Endothelial cell of umbilical vein (primary cell): ENCODE results near the gene MANF. TPM values are rescaled to one million over a fixed set of nuclear protein-coding genes. Genes with fewer than 3 reads are reported as not detected.

ENCODE experiments used
- BruUV-seq: library from RNA; stranded (reverse); fragments of 400-500 nt; replicated peaks from 2 replicates; lab custom pipeline; 2021; lab: Mats Ljungman, UMichigan
- CTCF ChIA-PET: fragments of 300-600, 350-600 bp; sonication (Branson Sonifier 250); formaldehyde crosslinking; loops from one replicate; lab custom pipeline; 2021; ENCODE audit warnings: antibody characterized with exemption, inconsistent platforms; lab: Charles Lee
- POLR2A ChIA-PET: fragments of 300-600, 350-600 bp; sonication (Branson Sonifier 250); formaldehyde crosslinking; loops from one replicate; lab custom pipeline; 2021; ENCODE audit warnings: antibody characterized with exemption, inconsistent platforms; lab: Charles Lee
- DNase-seq: peaks from one replicate; pipeline ENCODE4 v3.0.0-alpha.2; 2011; ENCODE audit warnings: low read depth, low spot score
- FAIRE-seq: peaks from 2 replicates; lab custom pipeline; 2011; peaks lifted over from hg19 to GRCh38; lab: Jason Lieb, UNC
- H2AFZ ChIP-seq: 2 replicates; pipeline ENCODE4 v1.6.0; 2012; ENCODE audit warnings: low read depth, low read length, control low read depth, inconsistent platforms
- H3K27ac ChIP-seq: 2 replicates; pipeline ENCODE4 v1.5.1; 2011; ENCODE audit warnings: low read depth, mild to moderate bottlenecking, control low read depth, low read length, moderate library complexity; ENCODE audit not compliant: insufficient read depth
- H3K27me3 ChIP-seq, 2 experiments: 2 replicates each; pipeline versions ENCODE4 v1.6.0 to v1.6.1; 2011; ENCODE audit warnings: low read length in 2 of 2, mixed read lengths in 1 of 2; ENCODE audit not compliant: control insufficient read depth in 2 of 2, insufficient read depth in 2 of 2
- H3K36me3 ChIP-seq, 2 experiments: 2 replicates in 1 of 2; 3 replicates in 1 of 2; pipeline ENCODE4 v1.5.1; 2011; ENCODE audit warnings: low read length in 2 of 2, mild to moderate bottlenecking in 1 of 2, moderate library complexity in 1 of 2; ENCODE audit not compliant: control insufficient read depth in 2 of 2, insufficient read depth in 2 of 2; ENCODE audit errors: extremely low read depth in 1 of 2
- H3K4me1 ChIP-seq: 3 replicates; pipeline ENCODE4 v1.5.1; 2011; ENCODE audit warnings: mild to moderate bottlenecking, low read length; ENCODE audit not compliant: control insufficient read depth, insufficient read depth; ENCODE audit errors: extremely low read depth
- H3K4me2 ChIP-seq: 2 replicates; pipeline ENCODE4 v1.6.1; 2011; ENCODE audit warnings: low read length, control low read depth, mixed read lengths; ENCODE audit not compliant: insufficient read depth
- H3K4me3 ChIP-seq, 3 experiments: fragments of 200-600 bp in 1 of 3; sonication (generic), shearing (Covaris generic) in 1 of 3; replicated peaks in 1 of 3; 2 replicates each; pipeline ENCODE4 v1.5.1; 2011 to 2016; ENCODE audit warnings: control low read depth in 3 of 3, low read length in 3 of 3, mild to moderate bottlenecking in 2 of 3, inconsistent platforms in 1 of 3, low read depth in 1 of 3, moderate library complexity in 1 of 3; ENCODE audit not compliant: insufficient read depth in 1 of 3
- H3K79me2 ChIP-seq: 2 replicates; pipeline ENCODE4 v1.6.0; 2012; ENCODE audit warnings: low read length, inconsistent platforms; ENCODE audit not compliant: control insufficient read depth, insufficient read depth
- H3K9ac ChIP-seq: replicated peaks from 2 replicates; pipeline ENCODE3; 2011; ENCODE audit warnings: low read length, control low read depth; ENCODE audit not compliant: insufficient read depth; ENCODE audit errors: extremely low read depth
- H3K9me1 ChIP-seq: replicated peaks from 3 replicates; pipeline ENCODE4 v1.6.0; 2011; ENCODE audit warnings: mild to moderate bottlenecking, low read length; ENCODE audit not compliant: control insufficient read depth, insufficient read depth; ENCODE audit errors: extremely low read depth
- H3K9me3 ChIP-seq: replicated peaks from 2 replicates; pipeline ENCODE4 v1.5.1; 2012; ENCODE audit warnings: low read length, inconsistent platforms; ENCODE audit not compliant: control insufficient read depth, insufficient read depth
- H4K20me1 ChIP-seq: replicated peaks from 2 replicates; pipeline ENCODE3; 2011; ENCODE audit warnings: mild to moderate bottlenecking, low read length; ENCODE audit not compliant: control insufficient read depth, insufficient read depth; ENCODE audit errors: extremely low read depth
- EZH2 ChIP-seq: IDR thresholded peaks from 2 replicates; pipeline ENCODE4 v1.6.1; 2012; ENCODE audit warnings: borderline replicate concordance, low read depth, mild to moderate bottlenecking, moderate library complexity, low read length, inconsistent platforms; ENCODE audit not compliant: severe bottlenecking
- FOS ChIP-seq: IDR thresholded peaks from 2 replicates; pipeline ENCODE4 v1.6.1; 2011; ENCODE audit warnings: mild to moderate bottlenecking, low read length, moderate library complexity, borderline replicate concordance; ENCODE audit not compliant: insufficient read depth
- MYC ChIP-seq: IDR thresholded peaks from one replicate; pipeline ENCODE4 v1.6.1; 2011; ENCODE audit warnings: mild to moderate bottlenecking, low read depth, low read length
- POLR2AphosphoS5 ChIP-seq: IDR thresholded peaks from 2 replicates; pipeline ENCODE4 v1.6.1; 2012; ENCODE audit warnings: low read depth, mild to moderate bottlenecking, control low read depth, low read length, moderate library complexity; ENCODE audit not compliant: insufficient read depth
- dilution Hi-C: fragments of 300-500 bp; cut with MboI; formaldehyde crosslinking; loops from one replicate; pipeline ENCODE4 v1.15.0; 2019; ENCODE audit warnings: low sequenced_read_pairs; ENCODE audit not compliant: extremely low pct_ligation_motif_present
- intact Hi-C: fragments of 100-400 bp; cut with micrococcal nuclease; formaldehyde crosslinking; loops from one replicate; pipeline ENCODE4 v1.10.0; 2022
- polyA plus RNA-seq, 4 experiments: library from polyadenylated mRNA; depleted of rRNA in 3 of 4; stranded (reverse) in 3 of 4; unstranded in 1 of 4; fragments of >200 nt; gene quantifications; 2 replicates each; pipeline versions ENCODE4 v1.2.1 to v1.2.3, GENCODE V29; 2011 to 2012; ENCODE audit warnings: missing spikeins in 1 of 4
- total RNA-seq: library from RNA; stranded (reverse); gene quantifications from 2 replicates; pipeline ENCODE4 v1.2.3, GENCODE V29; 2021
- TF ChIP-seq, protein P1 (sequence below), 2 donors: IDR thresholded peaks; 1 replicate in 1 of 2; 2 replicates in 1 of 2; pipeline ENCODE4 v1.5.1; 2011; ENCODE audit warnings: low read length in 2 of 2, mild to moderate bottlenecking in 2 of 2, moderate library complexity in 2 of 2, control low read depth in 1 of 2, inconsistent platforms in 1 of 2, low read depth in 1 of 2; ENCODE audit not compliant: insufficient read depth in 1 of 2; ENCODE audit errors: extremely low read depth in 1 of 2

MANF gene
- total and polyA plus RNA-seq, 2 donors (not counting 3 experiments of a cell fraction or from before 2014, with no cell fraction given) = 100 to 248 TPM

DNA sequence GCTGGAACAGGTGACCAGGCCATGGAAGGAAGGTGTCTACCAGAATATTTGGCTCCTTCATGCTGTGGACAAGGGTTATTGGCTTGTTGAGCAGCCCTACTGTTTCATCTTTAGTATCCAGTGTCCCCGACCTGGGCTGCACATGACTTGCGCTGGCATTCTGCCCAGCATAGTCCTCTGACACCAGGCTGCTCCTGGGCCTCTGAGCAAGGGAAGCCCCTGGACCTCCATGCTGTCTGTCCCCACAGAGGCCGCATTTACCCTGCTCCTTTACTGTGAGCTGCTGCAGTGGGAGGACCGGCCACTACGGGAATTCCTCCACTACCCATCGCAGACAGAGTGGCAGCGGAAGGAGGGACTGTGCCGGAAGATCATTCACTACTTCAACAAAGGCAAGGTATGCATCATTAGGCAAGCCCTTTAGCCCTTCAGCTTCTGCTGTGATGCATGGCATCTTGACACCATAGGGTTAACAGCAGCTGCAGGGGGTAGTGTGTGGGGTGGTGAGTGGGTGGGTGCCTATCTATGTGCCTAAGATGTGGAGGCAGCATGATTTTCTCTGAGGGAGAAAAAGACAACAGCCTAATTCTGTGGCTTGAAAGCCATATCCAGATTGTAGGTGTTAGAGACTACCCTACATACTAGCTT, 44.0 kb upstream of the MANF start:
- intact Hi-C loops = loop anchor here (1.0 kb wide), 2 partner anchors 44 to 158 kb away; partner anchors contain the start of gene MANF

More for the DNA sequence above, 44.0 kb upstream of the MANF start:
- FAIRE-seq (no peak), DNase-seq (no peak)
- no peaks in the 10 kb centered on the region for H3K9me3 ChIP-seq
- CTCF ChIA-PET = interaction anchor here (0.8 to 3.6 kb wide), 6 partner anchors 30 to 688 kb away, joined by 3 to 13 read pairs (median 4); no protein-coding TSS in a partner anchor
- H3K9ac ChIP-seq = peak overlapping the region; percentile 25
- H3K27me3 ChIP-seq = peaks cover 0 to 4% of the 10 kb centered on the region in 2 experiments
- peak overlapping the region; percentile 55 for H2AFZ ChIP-seq
- no peak for TF ChIP-seq FOS
- TF ChIP-seq, protein P1, sequence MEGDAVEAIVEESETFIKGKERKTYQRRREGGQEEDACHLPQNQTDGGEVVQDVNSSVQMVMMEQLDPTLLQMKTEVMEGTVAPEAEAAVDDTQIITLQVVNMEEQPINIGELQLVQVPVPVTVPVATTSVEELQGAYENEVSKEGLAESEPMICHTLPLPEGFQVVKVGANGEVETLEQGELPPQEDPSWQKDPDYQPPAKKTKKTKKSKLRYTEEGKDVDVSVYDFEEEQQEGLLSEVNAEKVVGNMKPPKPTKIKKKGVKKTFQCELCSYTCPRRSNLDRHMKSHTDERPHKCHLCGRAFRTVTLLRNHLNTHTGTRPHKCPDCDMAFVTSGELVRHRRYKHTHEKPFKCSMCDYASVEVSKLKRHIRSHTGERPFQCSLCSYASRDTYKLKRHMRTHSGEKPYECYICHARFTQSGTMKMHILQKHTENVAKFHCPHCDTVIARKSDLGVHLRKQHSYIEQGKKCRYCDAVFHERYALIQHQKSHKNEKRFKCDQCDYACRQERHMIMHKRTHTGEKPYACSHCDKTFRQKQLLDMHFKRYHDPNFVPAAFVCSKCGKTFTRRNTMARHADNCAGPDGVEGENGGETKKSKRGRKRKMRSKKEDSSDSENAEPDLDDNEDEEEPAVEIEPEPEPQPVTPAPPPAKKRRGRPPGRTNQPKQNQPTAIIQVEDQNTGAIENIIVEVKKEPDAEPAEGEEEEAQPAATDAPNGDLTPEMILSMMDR (IDR thresholded peaks at IDR 0.05; ENCODE audit: extremely low read depth in 1 of 2, insufficient read depth in 1 of 2, low read depth in 1 of 2, low read length in 2 of 2) = no peak
- TF ChIP-seq POLR2AphosphoS5 = no peak
- TF ChIP-seq MYC = no peak
- TF ChIP-seq EZH2 = no peak
- H3K4me2 ChIP-seq = peak overlapping the region; percentile 23
- H3K79me2 ChIP-seq = no peaks in the 10 kb centered on the region
- POLR2A ChIA-PET = interaction anchor here (1.8 kb wide), 1 partner anchor 44 kb away, joined by 7 read pairs; the partner anchor contains the start of gene MANF
- no peaks in the 10 kb centered on the region for H3K9me1 ChIP-seq
- H4K20me1 ChIP-seq = no peaks in the 10 kb centered on the region
- peaks cover 15% of the 10 kb centered on the region for H3K4me1 ChIP-seq
- H3K27ac ChIP-seq = peak overlapping the region; percentile 84
- dilution Hi-C loops = no loop called here
- H3K4me3 ChIP-seq = no peak overlapping the region
- H3K36me3 ChIP-seq = no peaks in the 10 kb centered on the region
- BruUV-seq = no TSS peak
